Activated CD4-positive, alpha-beta memory T cell treated with anti-CD3 and anti-CD28 coated beads, Interleukin-2, amount 10 ng/mL, durations not matched to agents 7 days and 5 days (primary cell): ENCODE measurements around the gene APEH. TPM values are rescaled to one million over a fixed set of nuclear protein-coding genes. Genes with fewer than 3 reads are reported as not detected.

Experiments used
- CTCF ChIA-PET: fragments of 350-600 bp; sonication (Branson Sonifier 250); formaldehyde crosslinking; loops from one replicate; lab custom pipeline; 2021; ENCODE audit warnings: antibody characterized with exemption, inconsistent platforms; lab: Charles Lee
- POLR2A ChIA-PET: fragments of 350-600 bp; sonication (Branson Sonifier 250); formaldehyde crosslinking; loops from one replicate; lab custom pipeline; 2021; ENCODE audit warnings: antibody characterized with exemption; lab: Charles Lee
- DNase-seq: peaks from one replicate; pipeline ENCODE4 v3.0.0-alpha.2; 2020
- H3K27ac Mint-ChIP-seq: one replicate; pipeline ENCODE4 v1.8.0; 2021; ENCODE audit warnings: mild to moderate bottlenecking, mixed read lengths
- H3K27me3 Mint-ChIP-seq: one replicate; pipeline ENCODE4 v1.8.0; 2021; ENCODE audit warnings: mixed read lengths
- H3K36me3 Mint-ChIP-seq: one replicate; pipeline ENCODE4 v1.8.0; 2021; ENCODE audit warnings: low read depth, mixed read lengths
- H3K4me1 Mint-ChIP-seq: one replicate; pipeline ENCODE4 v1.8.0; 2021; ENCODE audit warnings: mixed read lengths
- H3K4me3 Mint-ChIP-seq: one replicate; pipeline ENCODE4 v1.8.0; 2021; ENCODE audit warnings: mild to moderate bottlenecking, mixed read lengths
- H3K9me3 Mint-ChIP-seq: one replicate; pipeline ENCODE4 v1.8.0; 2021; ENCODE audit warnings: mixed read lengths
- total RNA-seq, 2 experiments: library from RNA; stranded (reverse); gene quantifications; one replicate each; pipeline ENCODE4 v1.2.3, GENCODE V29; 2021

Gene APEH
- total RNA-seq, 2 experiments from 2014 or later: 132 to 136 TPM

GRCh38 chr3:49702672-49703071 lies 28.5 kb downstream of the APEH start:
- no peaks in the 10 kb centered on the region for H3K9me3 Mint-ChIP-seq
- H3K4me3 Mint-ChIP-seq: no peak overlapping the region
- CTCF ChIA-PET: interaction anchor here (0.7 to 3.3 kb wide), 2 partner anchors 10 to 163 kb away, joined by 4 to 21 read pairs; no protein-coding TSS in a partner anchor
- POLR2A ChIA-PET: interaction anchor here (1.3 kb wide), 1 partner anchor 21 kb away, joined by 5 read pairs; the partner anchor contains the start of gene GMPPB
- no peak for DNase-seq
- H3K27ac Mint-ChIP-seq: no peak overlapping the region
- H3K36me3 Mint-ChIP-seq: peaks cover 7% of the 10 kb centered on the region
- no peaks in the 10 kb centered on the region for H3K27me3 Mint-ChIP-seq
- H3K4me1 Mint-ChIP-seq: no peaks in the 10 kb centered on the region

- H3K27ac Mint-ChIP-seq: no peak overlapping the region
- DNase-seq: peak; percentile 73
- H3K4me3 Mint-ChIP-seq: no peak overlapping the region
- H3K27me3 Mint-ChIP-seq: no peaks in the 10 kb centered on the region
- no peaks in the 10 kb centered on the region for H3K9me3 Mint-ChIP-seq
- POLR2A ChIA-PET: interaction anchor here (1.3 kb wide), 1 partner anchor 20 kb away, joined by 5 read pairs; the partner anchor contains the start of gene GMPPB
- no peaks in the 10 kb centered on the region for H3K4me1 Mint-ChIP-seq
- H3K36me3 Mint-ChIP-seq: peaks cover 7% of the 10 kb centered on the region
- CTCF ChIA-PET: interaction anchor here (0.5 to 3.3 kb wide), 3 partner anchors 11 to 164 kb away, joined by 3 to 21 read pairs (median 8); no protein-coding TSS in a partner anchor
Observed at GRCh38 chr3:49703443-49703927, 29.3 kb downstream of the APEH start.

- no peaks in the 10 kb centered on the region for H3K9me3 Mint-ChIP-seq
- no peak overlapping the region for H3K4me3 Mint-ChIP-seq
- H3K4me1 Mint-ChIP-seq: no peaks in the 10 kb centered on the region
- DNase-seq: no peak
- H3K27me3 Mint-ChIP-seq: no peaks in the 10 kb centered on the region
- peaks cover 7% of the 10 kb centered on the region for H3K36me3 Mint-ChIP-seq
- H3K27ac Mint-ChIP-seq: no peak overlapping the region
- POLR2A ChIA-PET: no interaction called here
- CTCF ChIA-PET: interaction anchor here (0.5 to 1.8 kb wide), 2 partner anchors 11 to 135 kb away, joined by 3 to 8 read pairs; no protein-coding TSS in a partner anchor
Observed at GRCh38 chr3:49703956-49704355, 29.8 kb downstream of the APEH start.

- H3K27me3 Mint-ChIP-seq: no peaks in the 10 kb centered on the region
- H3K36me3 Mint-ChIP-seq: peaks cover 7% of the 10 kb centered on the region
Observed at GRCh38 chr3:49704629-49705028, 30.5 kb downstream of the APEH start.

GRCh38 chr3:49705390-49705960 lies 31.3 kb downstream of the APEH start:
- CTCF ChIA-PET: no interaction called here
- H3K4me1 Mint-ChIP-seq: no peaks in the 10 kb centered on the region
- no peaks in the 10 kb centered on the region for H3K9me3 Mint-ChIP-seq
- no peak overlapping the region for H3K27ac Mint-ChIP-seq
- DNase-seq: no peak
- peaks cover 6% of the 10 kb centered on the region for H3K36me3 Mint-ChIP-seq
- no peak overlapping the region for H3K4me3 Mint-ChIP-seq
- POLR2A ChIA-PET: interaction anchor here (0.9 kb wide), 1 partner anchor 18 kb away, joined by 3 read pairs; the partner anchor contains the start of gene GMPPB
- no peaks in the 10 kb centered on the region for H3K27me3 Mint-ChIP-seq

More at GRCh38 chr3:49704629-49705028, 30.5 kb downstream of the APEH start:
- Mint-ChIP-seq H3K9me3 (no peaks in the 10 kb centered on the region), H3K4me1 (no peaks in the 10 kb centered on the region), H3K4me3 (no peak overlapping the region), H3K27ac (no peak overlapping the region)
- no peak for DNase-seq
- ChIA-PET CTCF (interaction anchor here (1.8 kb wide), 1 partner anchor 134 kb away, joined by 8 read pairs; no protein-coding TSS in a partner anchor), POLR2A (no interaction called here)

GRCh38 chr3:49706456-49707112 lies 32.4 kb downstream of the APEH start:
- H3K4me3 Mint-ChIP-seq: no peak overlapping the region
- no peaks in the 10 kb centered on the region for H3K9me3 Mint-ChIP-seq
- peaks cover 6% of the 10 kb centered on the region for H3K36me3 Mint-ChIP-seq
- DNase-seq: no peak
- POLR2A ChIA-PET: interaction anchor here (0.9 kb wide), 1 partner anchor 17 kb away, joined by 3 read pairs; the partner anchor contains the start of gene GMPPB
- H3K27ac Mint-ChIP-seq: no peak overlapping the region
- CTCF ChIA-PET: no interaction called here
- H3K4me1 Mint-ChIP-seq: peaks cover 4% of the 10 kb centered on the region
- H3K27me3 Mint-ChIP-seq: no peaks in the 10 kb centered on the region

GRCh38 chr3:49707113-49707480 lies 32.9 kb downstream of the APEH start:
- Mint-ChIP-seq H3K9me3 (no peaks in the 10 kb centered on the region), H3K27ac (no peak overlapping the region), H3K36me3 (peaks cover 6% of the 10 kb centered on the region), H3K4me1 (peaks cover 8% of the 10 kb centered on the region), H3K4me3 (no peak overlapping the region), H3K27me3 (no peaks in the 10 kb centered on the region)
- POLR2A ChIA-PET: interaction anchor here (1.4 kb wide), 1 partner anchor 10 kb away, joined by 5 read pairs; no protein-coding TSS in a partner anchor
- no peak for DNase-seq
- CTCF ChIA-PET: no interaction called here

GRCh38 chr3:49709852-49710251 lies 35.7 kb downstream of the APEH start:
- no peaks in the 10 kb centered on the region for H3K9me3 Mint-ChIP-seq
- peaks cover 18% of the 10 kb centered on the region for H3K4me1 Mint-ChIP-seq
- H3K4me3 Mint-ChIP-seq: no peak overlapping the region
- no peaks in the 10 kb centered on the region for H3K27me3 Mint-ChIP-seq
- ChIA-PET POLR2A (no interaction called here), CTCF (no interaction called here)
- DNase-seq: no peak
- peaks cover 3% of the 10 kb centered on the region for H3K36me3 Mint-ChIP-seq
- H3K27ac Mint-ChIP-seq: no peak overlapping the region

GRCh38 chr3:49711489-49711888 lies 37.3 kb downstream of the APEH start:
- no peak for DNase-seq
- H3K27me3 Mint-ChIP-seq: no peaks in the 10 kb centered on the region
- H3K27ac Mint-ChIP-seq: no peak overlapping the region
- ChIA-PET CTCF (no interaction called here), POLR2A (interaction anchor here (1.5 to 1.7 kb wide), 2 partner anchors 10 to 12 kb away, joined by 4 to 6 read pairs; partner anchors contain the start of gene GMPPB)
- peaks cover 18% of the 10 kb centered on the region for H3K4me1 Mint-ChIP-seq
- peaks cover 3% of the 10 kb centered on the region for H3K36me3 Mint-ChIP-seq
- H3K9me3 Mint-ChIP-seq: no peaks in the 10 kb centered on the region
- no peak overlapping the region for H3K4me3 Mint-ChIP-seq

- peaks cover 3% of the 10 kb centered on the region for H3K36me3 Mint-ChIP-seq
- no peak for DNase-seq
- peaks cover 18% of the 10 kb centered on the region for H3K4me1 Mint-ChIP-seq
- no peak overlapping the region for H3K27ac Mint-ChIP-seq
- H3K27me3 Mint-ChIP-seq: no peaks in the 10 kb centered on the region
- no peak overlapping the region for H3K4me3 Mint-ChIP-seq
- H3K9me3 Mint-ChIP-seq: no peaks in the 10 kb centered on the region
- ChIA-PET POLR2A (interaction anchor here (1.1 to 1.7 kb wide), 4 partner anchors 9 to 74 kb away, joined by 4 to 6 read pairs (median 4); partner anchors contain the start of genes GMPPB and IP6K1), CTCF (interaction anchor here (0.5 to 1.1 kb wide), 2 partner anchors 40 to 172 kb away, joined by 4 to 5 read pairs; no protein-coding TSS in a partner anchor)
Observed at GRCh38 chr3:49712166-49712565, 38.0 kb downstream of the APEH start.

- H3K4me3 Mint-ChIP-seq: no peak overlapping the region
- ChIA-PET POLR2A (interaction anchor here (0.6 to 1.7 kb wide), 6 partner anchors 8 to 442 kb away, joined by 3 to 7 read pairs (median 4); partner anchors contain the start of genes GMPPB and IP6K1), CTCF (interaction anchor here (0.5 to 1.1 kb wide), 3 partner anchors 21 to 173 kb away, joined by 3 to 5 read pairs (median 4); no protein-coding TSS in a partner anchor)
- H3K9me3 Mint-ChIP-seq: no peaks in the 10 kb centered on the region
- no peak for DNase-seq
- H3K36me3 Mint-ChIP-seq: peaks cover 5% of the 10 kb centered on the region
- no peaks in the 10 kb centered on the region for H3K27me3 Mint-ChIP-seq
- H3K4me1 Mint-ChIP-seq: peaks cover 22% of the 10 kb centered on the region
- H3K27ac Mint-ChIP-seq: no peak overlapping the region
Observed at GRCh38 chr3:49712631-49713317, 38.6 kb downstream of the APEH start.
